NCI-H345 (cell line): ENCODE data around the gene AGBL4.

Experiments used
- DNase-seq: peaks from one replicate; lab custom pipeline; 2025; lab: John Stamatoyannopoulos, UW

AGBL4 gene

DNA sequence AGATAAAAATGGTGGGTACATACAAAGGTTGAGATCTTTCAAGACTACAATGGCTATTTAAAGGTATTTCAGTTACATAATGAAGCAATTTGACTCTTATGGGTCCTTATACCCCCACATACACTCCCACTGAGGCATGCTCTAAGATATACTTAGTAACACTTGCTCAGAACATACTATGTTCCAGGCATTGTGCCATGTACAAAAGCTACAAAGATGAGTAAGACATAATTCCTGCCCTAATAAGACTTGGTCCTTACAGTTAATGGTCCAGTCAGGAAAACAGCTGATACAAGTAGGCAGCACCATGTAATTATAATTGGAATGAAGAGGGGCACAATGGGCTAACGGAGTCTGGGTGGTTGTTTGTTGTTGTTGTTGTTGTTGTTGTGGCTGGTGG, 1080.4 kb downstream of the AGBL4 start:
- DNase-seq = no peak

- no peak for DNase-seq
Observed at GRCh38 chr1:48940962-48941732, 1082.6 kb downstream of the AGBL4 start.

DNA sequence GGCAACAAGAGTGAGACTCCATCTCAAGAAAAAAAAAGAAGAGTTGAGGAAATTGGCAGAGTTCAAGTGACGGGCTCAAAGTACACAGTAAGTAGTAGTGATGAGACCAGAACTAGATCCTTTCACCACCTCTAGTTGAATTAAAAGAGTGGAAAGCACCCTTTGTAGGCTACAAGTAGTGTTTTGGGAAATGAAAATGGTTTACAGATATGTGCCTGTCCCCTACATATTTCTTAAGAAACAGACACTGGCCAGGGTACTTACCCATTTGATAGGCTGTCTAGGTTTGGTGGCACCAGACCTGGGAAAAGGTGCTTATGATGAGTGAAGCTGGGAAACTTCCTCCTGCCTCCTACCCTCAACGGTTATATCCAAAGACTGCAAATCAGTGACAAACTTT, 1083.4 kb downstream of the AGBL4 start:
- DNase-seq = no peak

GRCh38 chr1:48939828-48940227, 1083.9 kb downstream of the AGBL4 start:
- DNase-seq = no peak

- DNase-seq = no peak
Observed at GRCh38 chr1:48939042-48939441, 1084.7 kb downstream of the AGBL4 start.

DNA sequence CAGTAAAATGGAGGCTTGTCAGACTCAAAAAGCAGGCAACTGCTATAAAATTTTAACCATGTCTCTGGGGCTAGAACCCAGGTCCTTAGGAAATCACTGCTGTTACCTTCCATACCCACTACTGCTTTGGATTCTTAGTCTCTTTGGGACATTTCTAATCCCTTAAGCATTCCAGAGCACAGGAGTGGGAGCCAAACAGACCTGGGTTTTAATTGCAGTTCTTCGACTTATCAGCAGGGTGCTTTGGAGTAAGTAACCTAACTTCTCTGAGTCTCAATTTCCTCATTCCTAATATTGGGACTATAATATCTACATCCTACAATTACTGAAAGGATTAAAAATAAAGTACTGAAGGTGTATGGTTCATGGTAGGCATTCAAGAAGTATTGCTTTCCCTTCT, 1086.0 kb downstream of the AGBL4 start:
- no peak for DNase-seq

DNA sequence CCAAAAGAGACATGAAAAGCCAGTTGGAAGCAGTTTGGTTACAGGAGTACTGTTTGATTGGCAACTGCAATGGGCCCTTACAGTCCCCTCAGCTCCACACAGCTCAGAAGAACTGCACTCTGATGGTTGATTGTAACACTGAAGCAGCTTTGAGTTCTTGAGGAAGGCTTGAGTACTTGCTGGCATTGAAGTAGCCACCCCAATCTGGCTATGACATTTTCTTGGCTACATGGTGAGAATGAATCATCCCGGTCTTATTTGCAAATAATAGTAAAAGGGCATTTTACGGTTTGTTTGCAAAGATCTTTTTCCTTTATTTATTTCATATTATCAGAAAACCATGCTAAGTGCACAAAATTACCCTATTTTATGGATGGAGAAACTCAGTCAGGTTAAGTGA, 1087.3 kb downstream of the AGBL4 start:
- DNase-seq = no peak

DNA sequence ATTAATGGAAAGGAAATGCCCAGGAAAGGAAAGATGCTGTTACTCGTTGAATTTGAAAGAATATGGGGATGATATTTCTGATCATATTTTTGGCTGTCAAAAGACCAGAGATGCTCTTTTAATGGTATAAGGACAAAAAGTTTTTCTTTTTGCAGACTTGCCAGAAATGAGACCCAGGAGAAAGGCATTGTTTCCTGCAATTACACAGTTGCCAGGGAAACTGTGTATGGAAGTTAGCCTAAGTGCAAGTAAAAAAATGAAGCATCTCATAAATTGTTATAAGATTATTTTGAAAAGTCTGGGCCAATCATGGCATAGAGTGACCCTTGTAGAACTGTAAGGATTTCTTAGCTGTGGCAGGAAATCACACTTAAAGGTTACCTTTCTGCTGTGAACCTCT, 1091.4 kb downstream of the AGBL4 start:
- DNase-seq = no peak

DNA sequence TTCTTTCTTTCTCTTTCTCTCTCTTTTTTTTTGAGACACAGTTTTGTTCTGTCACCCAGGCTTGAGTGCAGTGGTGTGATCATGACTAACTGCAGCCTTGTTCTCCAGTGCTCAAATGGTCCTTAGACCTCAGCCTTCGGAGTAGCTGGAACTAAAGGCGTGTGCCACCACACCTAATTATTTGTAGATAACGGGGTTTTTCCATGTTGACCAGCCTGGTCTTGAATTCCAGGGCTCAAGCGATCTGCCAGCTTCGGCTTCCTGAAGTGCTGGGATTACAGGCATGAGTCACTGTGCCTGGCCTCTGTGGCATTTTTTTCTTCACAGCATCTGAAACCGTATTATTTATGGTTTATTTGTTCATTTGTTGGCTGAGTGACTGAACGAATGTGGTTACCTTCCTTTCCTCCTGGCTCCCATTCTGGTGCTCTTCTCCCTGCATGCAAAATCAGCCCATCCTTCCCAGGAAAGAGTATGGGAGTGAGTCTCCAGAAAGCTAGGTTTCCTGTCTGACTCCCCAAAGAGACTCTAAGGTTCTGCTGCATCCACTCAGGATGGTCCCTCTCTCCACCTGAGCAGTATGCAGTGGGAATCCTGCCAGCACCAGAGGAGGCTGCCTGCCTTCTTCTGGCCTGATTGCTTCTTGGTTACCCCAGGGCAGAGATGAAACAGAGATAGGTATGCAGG, 1092.1 kb downstream of the AGBL4 start:
- no peak for DNase-seq

GRCh38 chr1:48930011-48930410, 1093.7 kb downstream of the AGBL4 start:
- DNase-seq = no peak

GRCh38 chr1:48924099-48924498, 1099.7 kb downstream of the AGBL4 start:
- DNase-seq = no peak

GRCh38 chr1:48923116-48923515, 1100.6 kb downstream of the AGBL4 start:
- DNase-seq = no peak

GRCh38 chr1:48920851-48921250, 1102.9 kb downstream of the AGBL4 start:
- DNase-seq = no peak

GRCh38 chr1:48917901-48918603, 1105.7 kb downstream of the AGBL4 start:
- peak; percentile 33 for DNase-seq

DNA sequence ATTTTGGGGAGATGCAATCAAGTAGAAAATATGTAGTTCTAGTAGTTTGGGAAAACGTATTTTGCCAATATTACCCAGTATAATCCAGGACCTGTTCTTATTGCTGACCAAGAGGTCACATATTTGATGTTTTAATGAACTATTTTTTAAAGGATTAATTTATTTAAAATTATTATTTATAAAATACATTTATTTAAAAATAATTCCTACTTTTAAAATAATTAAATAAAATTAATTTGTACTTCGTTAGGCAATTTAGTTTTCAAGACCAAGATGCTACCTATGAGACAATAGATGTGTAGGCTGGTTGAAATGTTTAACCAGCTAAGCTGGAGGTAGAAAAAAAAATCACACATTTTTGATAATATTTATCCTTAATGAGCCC, 1106.7 kb downstream of the AGBL4 start:
- no peak for DNase-seq

GRCh38 chr1:48916130-48917069, 1107.4 kb downstream of the AGBL4 start:
- peak; percentile 45 for DNase-seq

DNA sequence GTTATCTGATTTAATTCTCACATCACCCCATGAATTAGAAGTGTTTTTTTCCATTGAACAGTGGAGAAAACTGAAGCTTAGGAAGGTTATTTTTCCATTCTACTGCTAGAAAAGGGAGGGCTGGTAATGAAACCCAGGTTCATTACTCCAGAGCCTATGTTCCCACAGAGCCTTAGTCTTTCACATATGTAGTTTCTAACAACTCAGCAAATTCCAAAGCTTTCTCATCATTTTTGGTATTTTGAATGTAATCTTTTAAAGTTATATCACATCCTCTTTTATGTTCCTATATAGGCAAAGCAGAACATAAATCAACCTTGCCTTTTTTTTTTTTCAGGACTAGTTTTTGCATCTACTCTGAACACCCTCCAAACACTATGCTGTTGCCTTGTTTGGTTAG, 1115.1 kb downstream of the AGBL4 start:
- no peak for DNase-seq

DNA sequence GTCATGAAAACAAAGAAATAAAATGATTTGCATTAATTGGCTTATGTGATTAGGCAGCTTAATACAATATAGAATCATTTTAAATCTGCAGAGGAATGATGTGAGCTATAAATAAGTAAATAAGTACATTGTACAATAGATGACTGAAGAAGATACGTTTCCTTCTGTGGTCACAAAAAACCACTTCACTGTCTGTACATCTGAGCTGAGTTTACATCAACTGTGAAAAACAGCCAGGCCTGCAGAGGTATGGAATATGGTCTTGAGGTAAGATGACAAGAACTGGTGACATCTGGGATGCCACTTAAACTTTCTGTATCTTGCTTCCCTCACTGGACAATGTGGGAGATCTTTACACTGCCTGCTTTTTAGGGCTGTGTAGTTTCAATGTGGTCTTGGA, 1117.0 kb downstream of the AGBL4 start:
- no peak for DNase-seq

DNA sequence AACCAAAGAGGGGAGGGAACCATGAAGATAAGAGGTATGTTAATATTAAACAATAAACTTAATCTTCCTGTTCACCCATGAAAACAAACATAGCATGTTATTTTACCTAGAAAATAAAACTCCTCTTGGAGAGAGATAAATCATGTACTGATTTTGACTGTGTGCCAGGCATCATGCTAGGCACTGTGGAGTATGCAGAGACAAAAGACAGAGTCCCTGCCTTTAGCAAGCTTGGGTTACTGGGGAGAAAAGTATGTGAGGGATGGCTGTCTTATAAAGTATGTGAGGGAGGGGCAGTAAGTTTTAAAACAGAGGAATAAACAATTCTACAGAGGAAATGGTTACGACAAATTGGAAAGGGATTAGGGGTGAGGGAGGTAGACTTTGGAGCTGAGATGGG, 1117.6 kb downstream of the AGBL4 start:
- DNase-seq = no peak

DNA sequence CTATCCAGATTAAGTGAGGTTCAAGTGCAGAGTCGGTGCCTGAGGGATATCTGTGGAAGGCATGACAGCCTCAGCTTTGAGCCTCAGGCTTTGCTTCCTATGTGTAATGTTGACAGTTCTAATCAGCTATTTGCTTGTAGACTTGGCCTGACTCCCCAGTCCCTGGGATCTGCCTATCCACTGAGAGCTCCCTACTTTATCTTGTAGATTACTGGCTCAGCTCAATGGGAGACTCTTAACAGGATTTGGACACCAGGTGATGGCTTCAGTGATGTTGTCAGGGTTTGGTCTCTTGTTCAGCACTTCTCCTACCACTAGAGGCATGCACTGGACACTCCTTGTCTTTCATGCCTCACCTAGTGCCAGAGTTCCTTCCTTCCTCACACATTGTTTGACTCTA, 1120.5 kb downstream of the AGBL4 start:
- no peak for DNase-seq

- DNase-seq = no peak
Observed at GRCh38 chr1:48898894-48899293, 1124.9 kb downstream of the AGBL4 start.

DNA sequence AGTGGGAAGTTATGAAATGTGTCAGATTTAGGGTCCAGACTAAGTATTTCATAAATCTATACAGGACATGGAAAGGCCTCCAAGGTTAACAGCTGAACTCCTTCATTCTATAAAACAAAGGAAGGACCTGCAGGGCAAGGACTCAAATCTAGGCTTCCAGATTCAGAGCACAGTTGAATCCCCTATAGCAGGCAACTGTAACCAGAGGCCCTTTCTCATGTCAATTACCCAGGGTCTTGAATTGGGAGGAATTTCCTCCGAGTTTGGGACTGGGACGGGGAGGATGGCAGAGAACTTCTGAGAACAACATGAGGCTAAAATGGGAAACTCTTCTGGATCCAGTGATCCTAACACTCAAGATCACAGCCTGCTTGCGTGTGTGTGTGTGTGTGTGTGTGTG, 1134.1 kb downstream of the AGBL4 start:
- DNase-seq = no peak
